CD4-positive, alpha-beta memory T cell (primary cell): ENCODE data around the gene ODF2. TPM values are rescaled to one million over a fixed set of nuclear protein-coding genes. Genes with fewer than 3 reads are reported as not detected.
"Not testable (repeated sequence)": the region's sequence is repeated elsewhere in the genome, so short reads cannot be mapped to it uniquely, and the experiment has no call there.

Source experiments
- CTCF ChIA-PET: fragments of 350-600 bp; sonication (Branson Sonifier 250); formaldehyde crosslinking; loops from one replicate; lab custom pipeline; 2021; ENCODE audit warnings: inconsistent platforms; ENCODE audit not compliant: partially characterized antibody; lab: Charles Lee
- POLR2A ChIA-PET: fragments of 350-600 bp; sonication (Branson Sonifier 250); formaldehyde crosslinking; loops from one replicate; lab custom pipeline; 2021; ENCODE audit not compliant: partially characterized antibody; lab: Charles Lee
- DNase-seq, 5 donors: peaks; one replicate each; pipeline versions ENCODE4 v3.0.0 to v3.0.0-alpha.2; 2020 to 2022; ENCODE audit warnings: mixed read lengths in 1 of 5
- H3K27ac ChIP-seq: one replicate; pipeline ENCODE4 v1.7.0; 2013; ENCODE audit warnings: low read depth, low read length
- H3K27me3 ChIP-seq: 2 replicates; pipeline ENCODE4 v1.7.0; 2013; ENCODE audit warnings: mild to moderate bottlenecking, low read length, moderate library complexity; ENCODE audit not compliant: insufficient read depth
- H3K36me3 ChIP-seq: 2 replicates; pipeline ENCODE4 v1.7.0; 2013; ENCODE audit warnings: mild to moderate bottlenecking, low read length, moderate library complexity; ENCODE audit not compliant: insufficient read depth
- H3K4me1 ChIP-seq: 2 replicates; pipeline ENCODE4 v1.7.0; 2013; ENCODE audit warnings: mild to moderate bottlenecking, low read length, moderate library complexity; ENCODE audit not compliant: insufficient read depth
- H3K4me3 ChIP-seq, 2 donors: one replicate each; pipeline ENCODE4 v1.7.0; 2013; ENCODE audit warnings: low read length in 2 of 2, mild to moderate bottlenecking in 1 of 2
- H3K9me3 ChIP-seq, 2 donors: one replicate each; pipeline ENCODE4 v1.7.0; 2013; ENCODE audit warnings: low read length in 2 of 2, control low read depth in 1 of 2; ENCODE audit not compliant: control insufficient read depth in 1 of 2
- H3K27ac Mint-ChIP-seq, 7 donors: one replicate each; pipeline ENCODE4 v1.8.0; 2020 to 2021; ENCODE audit warnings: mixed read lengths in 7 of 7, mild to moderate bottlenecking in 6 of 7, inconsistent platforms in 3 of 7, moderate library complexity in 3 of 7
- H3K27me3 Mint-ChIP-seq, 2 donors: one replicate each; pipeline ENCODE4 v1.8.0; 2020 to 2021; ENCODE audit warnings: mixed read lengths in 2 of 2
- H3K36me3 Mint-ChIP-seq, 2 donors: one replicate each; pipeline ENCODE4 v1.8.0; 2020 to 2021; ENCODE audit warnings: mixed read lengths in 2 of 2, inconsistent platforms in 1 of 2, mild to moderate bottlenecking in 1 of 2
- H3K4me1 Mint-ChIP-seq, 4 donors: one replicate each; pipeline ENCODE4 v1.8.0; 2020 to 2021; ENCODE audit warnings: mixed read lengths in 4 of 4, mild to moderate bottlenecking in 1 of 4
- H3K4me3 Mint-ChIP-seq, 8 donors: one replicate each; pipeline ENCODE4 v1.8.0; 2020 to 2021; ENCODE audit warnings: mixed read lengths in 8 of 8, mild to moderate bottlenecking in 7 of 8, moderate library complexity in 6 of 8, inconsistent platforms in 3 of 8
- H3K9me3 Mint-ChIP-seq, 8 donors: one replicate each; pipeline ENCODE4 v1.8.0; 2020 to 2021; ENCODE audit warnings: mixed read lengths in 8 of 8, mild to moderate bottlenecking in 5 of 8, inconsistent platforms in 3 of 8, moderate library complexity in 1 of 8
- intact Hi-C: fragments of 100-400 bp; cut with micrococcal nuclease; formaldehyde crosslinking; loops from one replicate; pipeline ENCODE4 v1.15.1; 2023
- polyA plus RNA-seq, 2 donors: library from polyadenylated mRNA; unstranded; fragments of 300-500 nt; fragmentation: Illumina TruSeq; gene quantifications; one replicate each; pipeline ENCODE4 v1.2.3, GENCODE V29; 2021
- total RNA-seq, 2 experiments: library from RNA; stranded (reverse); gene quantifications; one replicate each; pipeline ENCODE4 v1.2.3, GENCODE V29; 2021

ODF2 gene
- total and polyA plus RNA-seq, 4 experiments from 2014 or later: 10.0 to 33.6 (median 28.5) TPM

DNA sequence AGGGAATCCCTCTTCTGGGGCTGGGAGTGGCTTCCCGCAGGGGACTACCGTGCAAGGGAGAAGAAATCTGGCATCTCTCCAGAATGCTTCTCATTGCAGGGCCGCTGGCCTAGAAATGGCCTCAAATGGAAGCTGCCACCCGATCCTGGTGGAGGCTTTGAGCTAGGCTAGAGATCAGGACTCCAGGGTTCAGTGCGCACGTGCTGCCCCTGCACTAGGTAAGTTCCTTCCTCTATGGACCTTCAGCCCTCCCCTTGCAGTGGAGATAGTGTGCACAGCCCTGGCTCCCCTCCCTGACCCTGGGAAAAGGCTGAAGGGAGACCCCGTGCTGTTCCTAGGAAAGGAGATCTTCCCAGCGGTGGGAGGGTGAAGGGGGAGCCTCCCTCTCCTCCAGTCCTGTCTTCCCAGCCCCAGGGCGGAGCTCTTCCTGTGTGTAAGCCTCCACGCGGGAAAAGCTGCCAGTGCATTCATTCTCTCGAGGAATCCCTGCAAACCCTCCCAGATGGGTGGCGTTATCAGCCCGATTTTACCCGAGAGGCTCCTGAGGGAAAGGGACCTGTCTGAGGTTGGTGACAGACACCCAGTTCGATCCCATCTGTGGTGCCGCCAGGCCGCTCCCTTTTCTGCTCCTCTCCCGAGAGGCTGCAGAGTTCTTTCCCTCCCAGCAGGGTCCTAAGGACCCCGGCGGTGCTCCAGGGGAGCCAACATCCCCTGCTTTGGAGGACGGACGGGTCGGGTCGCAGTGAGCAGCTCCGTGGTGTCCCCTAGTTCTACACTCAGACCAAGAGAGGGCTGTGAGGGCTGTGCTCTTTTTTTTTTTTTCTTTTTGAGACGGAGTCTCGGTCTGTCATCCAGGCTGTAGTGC is 36.5 kb upstream of the ODF2 start:
- no peak overlapping the region for H3K27ac ChIP-seq
- peaks cover 14% of the 10 kb centered on the region for H3K4me1 ChIP-seq
- peak in 2 of 5 donors; percentile 6 to 11 for DNase-seq
- Mint-ChIP-seq H3K27me3 (peaks cover 25 to 33% of the 10 kb centered on the region in 2 donors), H3K4me3 (peak overlapping the region; percentile 77 to 87 (median 84)), H3K9me3 (no peaks in the 10 kb centered on the region), H3K4me1 (peaks cover 0 to 13% (median 8%) of the 10 kb centered on the region in 4 donors), H3K36me3 (no peaks in the 10 kb centered on the region), H3K27ac (peak overlapping the region in 3 of 7 donors; percentile 37 to 70 (median 68))
- intact Hi-C loops: no loop called here
- ChIA-PET CTCF (interaction anchor here (0.6 to 2.6 kb wide), 21 partner anchors 9 to 355 kb away, joined by 3 to 20 read pairs (median 4); partner anchors contain the start of gene URM1), POLR2A (interaction anchor here (1.1 to 1.2 kb wide), 3 partner anchors 8 to 86 kb away, joined by 3 to 7 read pairs (median 4); partner anchors contain the start of genes GLE1 and URM1)
- peak overlapping the region in 1 of 2 donors; percentile 58 for H3K4me3 ChIP-seq
- H3K36me3 ChIP-seq: no peaks in the 10 kb centered on the region
- H3K9me3 ChIP-seq: no peaks in the 10 kb centered on the region
- H3K27me3 ChIP-seq: peaks cover 16% of the 10 kb centered on the region

DNA sequence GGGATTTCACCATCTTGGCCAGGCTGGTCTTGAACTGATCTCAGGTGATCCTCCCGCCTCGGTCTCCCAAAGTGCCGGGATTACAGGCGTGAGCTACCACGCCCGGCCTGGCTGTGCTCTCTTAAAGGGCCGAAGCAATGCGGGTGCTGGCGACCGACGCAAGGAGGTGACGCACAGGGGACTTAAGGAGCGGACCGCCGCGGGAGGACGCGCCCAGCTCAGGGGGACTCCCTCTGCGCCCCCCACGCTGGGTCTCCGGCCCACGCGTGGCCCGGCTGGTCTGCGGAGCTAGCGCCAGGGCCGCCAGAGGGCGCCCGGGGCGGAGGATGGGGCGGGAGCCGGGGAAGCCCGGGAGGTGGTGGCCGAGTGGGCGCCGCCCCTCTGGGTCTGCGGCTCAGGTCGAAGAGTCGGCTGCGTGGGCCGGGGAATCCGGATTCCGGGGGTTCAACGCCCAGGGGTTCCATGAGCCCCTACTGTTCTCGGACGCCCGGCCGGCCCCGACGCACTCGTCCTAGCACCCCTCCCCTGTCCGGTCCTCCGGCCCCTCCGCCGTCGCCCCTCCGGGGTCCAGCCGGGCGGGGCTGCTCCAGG is 35.7 kb upstream of the ODF2 start:
- ChIA-PET CTCF (interaction anchor here (0.7 to 2.6 kb wide), 19 partner anchors 9 to 128 kb away, joined by 3 to 20 read pairs (median 3); partner anchors contain the start of gene URM1), POLR2A (interaction anchor here (1.0 to 1.2 kb wide), 4 partner anchors 8 to 85 kb away, joined by 3 to 7 read pairs (median 4); partner anchors contain the start of genes GLE1 and URM1)
- Mint-ChIP-seq H3K4me1 (peaks cover 0 to 13% (median 8%) of the 10 kb centered on the region in 4 donors), H3K36me3 (no peaks in the 10 kb centered on the region), H3K4me3 (peak overlapping the region; percentile 77 to 87 (median 84)), H3K27ac (peak overlapping the region in 1 of 7 donors; percentile 70), H3K27me3 (peaks cover 17 to 24% of the 10 kb centered on the region in 2 donors), H3K9me3 (no peaks in the 10 kb centered on the region)
- Histone ChIP-seq H3K4me3 (peak overlapping the region; percentile 29 to 58), H3K27me3 (peaks cover 16% of the 10 kb centered on the region), H3K4me1 (peaks cover 14% of the 10 kb centered on the region), H3K9me3 (no peaks in the 10 kb centered on the region), H3K27ac (peak overlapping the region; percentile 21), H3K36me3 (no peaks in the 10 kb centered on the region)
- intact Hi-C loops: loop anchor here (1.0 to 2.0 kb wide), 2 partner anchors 36 to 57 kb away; partner anchors contain the start of gene ODF2
- peak; percentile 51 to 59 (median 57) for DNase-seq

DNA sequence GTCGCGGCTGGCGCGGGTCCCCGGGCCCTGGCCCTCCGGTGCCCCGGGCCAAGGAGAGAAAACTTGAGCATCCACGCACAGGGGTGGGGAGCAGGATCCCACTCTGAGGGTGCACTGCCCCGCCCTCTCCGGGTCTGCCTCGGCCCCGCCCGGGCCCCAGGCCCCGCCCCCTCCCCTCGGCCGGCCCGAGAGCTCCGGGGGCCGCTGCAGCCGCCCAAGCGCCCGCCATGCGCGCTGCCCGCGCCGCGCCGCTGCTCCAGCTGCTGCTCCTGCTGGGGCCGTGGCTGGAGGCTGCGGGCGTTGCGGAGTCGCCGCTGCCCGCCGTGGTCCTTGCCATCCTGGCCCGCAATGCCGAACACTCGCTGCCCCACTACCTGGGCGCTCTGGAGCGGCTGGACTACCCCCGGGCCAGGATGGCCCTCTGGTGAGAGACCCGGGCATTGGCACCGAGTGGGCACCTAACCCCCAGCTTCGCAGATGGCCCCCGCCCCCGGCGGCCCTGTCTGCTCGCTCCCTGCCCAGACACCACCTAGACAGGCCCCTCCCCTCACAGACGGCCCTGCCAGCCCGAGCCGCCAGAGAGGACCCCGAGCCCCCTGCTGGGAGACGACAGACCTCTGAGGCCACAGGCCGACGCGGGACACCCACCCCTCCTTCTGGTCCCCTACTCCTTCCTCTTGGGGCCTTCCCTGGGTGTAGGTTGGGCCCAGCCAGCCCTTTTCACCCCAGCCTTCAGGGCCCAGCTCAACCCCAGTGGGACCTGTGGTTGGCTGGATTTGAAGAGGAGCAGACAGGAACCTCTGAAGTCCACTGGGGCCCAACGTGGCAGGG is 34.9 kb upstream of the ODF2 start, which contains the start of gene CERCAM:
CERCAM (plus strand) TSS at position 207 of the 831 bp plus-strand sequence; CDS start at position 228, 21 bp downstream.
- intact Hi-C loops: loop anchor here (1.0 to 2.0 kb wide), 2 partner anchors 35 to 58 kb away; partner anchors contain the start of gene ODF2
- POLR2A ChIA-PET: interaction anchor here (1.0 to 1.2 kb wide), 2 partner anchors 9 to 59 kb away, joined by 3 read pairs; no protein-coding TSS in a partner anchor
- H3K4me1 ChIP-seq: peaks cover 14% of the 10 kb centered on the region
- H3K36me3 Mint-ChIP-seq: no peaks in the 10 kb centered on the region
- CTCF ChIA-PET: interaction anchor here (0.8 to 2.6 kb wide), 10 partner anchors 8 to 126 kb away, joined by 3 to 20 read pairs (median 5); partner anchors contain the start of gene URM1
- peak within 1 kb of the TSS; percentile 29 to 58 for H3K4me3 ChIP-seq
- no peaks in the 10 kb centered on the region for H3K36me3 ChIP-seq
- DNase-seq: peak in 4 of 5 donors; percentile 12 to 33 (median 20)
- peak within 1 kb of the TSS; percentile 21 for H3K27ac ChIP-seq
- H3K27me3 ChIP-seq: peaks cover 13% of the 10 kb centered on the region
- H3K9me3 ChIP-seq: no peaks in the 10 kb centered on the region
- H3K4me1 Mint-ChIP-seq: peaks cover 0 to 13% (median 8%) of the 10 kb centered on the region in 4 donors
- peaks cover 14 to 20% of the 10 kb centered on the region in 2 donors for H3K27me3 Mint-ChIP-seq
- peak within 1 kb of the TSS; percentile 77 to 87 (median 84) for H3K4me3 Mint-ChIP-seq
- H3K9me3 Mint-ChIP-seq: no peaks in the 10 kb centered on the region
- H3K27ac Mint-ChIP-seq: peak within 1 kb of the TSS in 2 of 7 donors; percentile 68 to 70

DNA sequence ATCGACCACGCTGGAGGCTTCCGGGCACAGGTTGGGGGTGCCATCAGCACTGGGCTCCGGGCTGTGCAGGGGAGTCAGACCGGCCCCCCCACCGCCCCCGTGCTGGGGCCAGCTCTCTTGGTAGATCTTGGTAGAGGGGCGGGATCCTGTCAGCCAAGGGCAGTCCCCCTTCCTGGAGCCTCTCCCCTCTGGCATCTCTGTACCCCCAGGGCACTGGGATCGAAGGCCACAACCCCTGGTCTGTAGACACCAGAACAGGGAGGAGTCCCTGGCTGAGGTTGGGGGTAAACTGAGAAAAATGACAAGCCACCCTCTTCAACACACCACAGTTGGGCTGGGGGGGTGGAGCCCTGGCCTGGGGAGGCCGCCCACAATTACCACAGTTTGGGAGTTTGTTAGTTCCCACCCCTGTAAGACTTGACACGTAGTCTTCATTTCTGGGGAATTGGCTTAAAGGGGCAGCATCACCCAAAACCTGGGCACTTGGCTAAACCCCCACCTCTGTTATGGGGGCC is 34.3 kb upstream of the ODF2 start:
- no peaks in the 10 kb centered on the region for H3K9me3 ChIP-seq
- no peaks in the 10 kb centered on the region for H3K9me3 Mint-ChIP-seq
- peaks cover 8 to 13% of the 10 kb centered on the region in 2 donors for H3K27me3 Mint-ChIP-seq
- H3K36me3 ChIP-seq: no peaks in the 10 kb centered on the region
- intact Hi-C loops: loop anchor here (2.0 kb wide), 1 partner anchor 59 kb away; no protein-coding TSS in a partner anchor
- POLR2A ChIA-PET: no interaction called here
- H3K4me3 ChIP-seq: no peak overlapping the region
- peaks cover 6% of the 10 kb centered on the region for H3K27me3 ChIP-seq
- peak overlapping the region in 6 of 8 donors; percentile 31 to 62 (median 44) for H3K4me3 Mint-ChIP-seq
- CTCF ChIA-PET: no interaction called here
- H3K27ac Mint-ChIP-seq: no peak overlapping the region
- no peaks in the 10 kb centered on the region for H3K36me3 Mint-ChIP-seq
- peaks cover 0 to 13% (median 8%) of the 10 kb centered on the region in 4 donors for H3K4me1 Mint-ChIP-seq
- DNase-seq: no peak
- no peak overlapping the region for H3K27ac ChIP-seq
- peaks cover 14% of the 10 kb centered on the region for H3K4me1 ChIP-seq

DNA sequence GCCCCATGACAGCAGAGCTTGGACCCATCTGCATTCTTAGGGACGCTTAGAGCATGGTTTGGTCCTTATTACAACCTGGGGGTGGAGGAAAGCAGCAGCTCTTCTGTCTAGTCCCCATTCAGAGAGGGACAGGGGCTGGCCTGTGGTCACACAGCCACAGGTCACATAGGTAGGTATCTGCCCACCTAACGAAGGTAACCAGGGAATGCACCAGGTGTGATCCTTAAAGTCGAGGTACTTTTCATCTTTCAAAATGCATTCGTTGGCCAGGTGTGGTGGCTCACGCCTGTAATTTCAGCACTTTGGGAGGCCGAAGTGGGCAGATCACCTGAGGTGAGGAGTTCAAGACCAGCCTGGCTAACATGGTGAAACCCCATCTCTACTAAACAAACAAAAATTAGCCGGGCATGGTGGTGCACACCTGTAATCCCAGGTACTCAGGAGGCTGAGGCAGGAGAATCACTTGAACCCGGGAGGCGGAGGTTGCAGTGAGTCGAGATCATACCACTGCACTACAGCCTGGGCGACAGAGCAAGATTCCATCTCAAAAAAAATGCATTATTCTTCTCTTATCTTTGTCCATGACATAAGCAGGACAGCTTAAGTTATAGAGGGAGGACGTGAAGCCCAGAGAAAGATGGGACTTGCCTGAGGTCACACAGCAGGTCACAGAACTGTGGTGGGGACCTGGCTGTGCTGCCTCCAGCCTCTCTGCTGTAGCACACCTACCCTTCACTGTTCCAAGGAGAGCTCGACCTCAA is 33.6 kb upstream of the ODF2 start:
- CTCF ChIA-PET: not testable (repeated sequence)

More for the DNA sequence above, 33.6 kb upstream of the ODF2 start:
- Mint-ChIP-seq H3K4me3 (peak overlapping the region in 6 of 8 donors; percentile 12 to 40 (median 32)), H3K4me1 (peaks cover 0 to 13% (median 8%) of the 10 kb centered on the region in 4 donors), H3K27ac (peak overlapping the region in 3 of 7 donors; percentile 14 to 32 (median 25)), H3K27me3 (peaks cover 6 to 10% of the 10 kb centered on the region in 2 donors)
- H3K4me1 ChIP-seq: peaks cover 14% of the 10 kb centered on the region
- H3K27ac ChIP-seq, H3K36me3 ChIP-seq, H3K9me3 Mint-ChIP-seq, H3K27me3 ChIP-seq, H3K4me3 ChIP-seq, DNase-seq, POLR2A ChIA-PET, H3K9me3 ChIP-seq, intact Hi-C loops, H3K36me3 Mint-ChIP-seq: not testable (repeated sequence)
